Loucy (cell line): ENCODE results near the gene STX8.
"Not testable (repeated sequence)": the region's sequence is repeated elsewhere in the genome, so short reads cannot be mapped to it uniquely, and the experiment has no call there.

Source experiments
- H2AFZ ChIP-seq: fragments of 200-600 bp; sonication (generic); 2 replicates; pipeline ENCODE4 v1.6.0; 2016; ENCODE audit warnings: antibody characterized with exemption, mild to moderate bottlenecking, low read length, moderate library complexity
- H3F3A ChIP-seq: fragments of 200-600 bp; 2 replicates; pipeline ENCODE4 v1.6.0; 2016; ENCODE audit warnings: antibody characterized with exemption, low read depth, mild to moderate bottlenecking
- H3K27me3 ChIP-seq: fragments of 200-600 bp; sonication (generic); 2 replicates; pipeline ENCODE4 v1.6.1; 2014; ENCODE audit warnings: low read length, mild to moderate bottlenecking; ENCODE audit not compliant: insufficient read depth, poor library complexity, severe bottlenecking
- H3K36me3 ChIP-seq: fragments of 200-600 bp; sonication (generic); 2 replicates; pipeline ENCODE4 v1.6.1; 2016; ENCODE audit warnings: low read length; ENCODE audit not compliant: insufficient read depth
- H3K4me1 ChIP-seq: fragments of 200-600 bp; sonication (generic); 2 replicates; pipeline ENCODE4 v1.5.1; 2014; ENCODE audit warnings: low read length, mild to moderate bottlenecking; ENCODE audit not compliant: insufficient read depth, poor library complexity, severe bottlenecking
- H3K4me2 ChIP-seq: fragments of 200-600 bp; sonication (generic); 2 replicates; pipeline ENCODE4 v1.6.0; 2014; ENCODE audit warnings: antibody characterized with exemption, low read length, low read depth, mild to moderate bottlenecking; ENCODE audit not compliant: poor library complexity, severe bottlenecking
- H3K4me3 ChIP-seq: fragments of 200-600 bp; sonication (generic); 2 replicates; pipeline ENCODE4 v1.5.1; 2014; ENCODE audit warnings: low read length, mild to moderate bottlenecking, mixed read lengths; ENCODE audit not compliant: poor library complexity, severe bottlenecking
- H3K79me2 ChIP-seq: fragments of 200-600 bp; sonication (generic); 2 replicates; pipeline ENCODE4 v1.6.1; 2014; ENCODE audit warnings: low read length; ENCODE audit not compliant: insufficient read depth
- H3K9ac ChIP-seq: fragments of 200-600 bp; sonication (generic); 2 replicates; pipeline ENCODE4 v1.6.0; 2014; ENCODE audit warnings: mild to moderate bottlenecking, low read depth, low read length, moderate library complexity; ENCODE audit not compliant: poor library complexity, severe bottlenecking
- H3K9me2 ChIP-seq: fragments of 200-600 bp; sonication (generic); replicated peaks from 2 replicates; pipeline ENCODE4 v1.6.1; 2016; ENCODE audit warnings: low read depth, low read length, mixed read lengths
- H3K9me3 ChIP-seq: fragments of 200-600 bp; sonication (generic); 2 replicates; pipeline ENCODE4 v1.6.1; 2014; ENCODE audit warnings: mild to moderate bottlenecking, antibody characterized with exemption, low read length, low read depth; ENCODE audit not compliant: insufficient read depth
- H4K20me1 ChIP-seq: fragments of 200-600 bp; sonication (generic); 2 replicates; pipeline ENCODE4 v1.6.0; 2014; ENCODE audit warnings: antibody characterized with exemption, low read length, mild to moderate bottlenecking; ENCODE audit not compliant: insufficient read depth, poor library complexity, severe bottlenecking
- EZH2phosphoT487 ChIP-seq: fragments of 200-600 bp; IDR thresholded peaks from 2 replicates; pipeline ENCODE4 v1.6.1; 2018; ENCODE audit warnings: antibody characterized with exemption, mild to moderate bottlenecking, moderate library complexity, borderline replicate concordance
- TF ChIP-seq, protein P1 (sequence below): fragments of 200-600 bp; sonication (generic); conservative IDR thresholded peaks from 2 replicates; pipeline ENCODE4 v1.5.1; 2014; ENCODE audit warnings: mild to moderate bottlenecking, antibody characterized with exemption, low read length

Gene STX8

DNA sequence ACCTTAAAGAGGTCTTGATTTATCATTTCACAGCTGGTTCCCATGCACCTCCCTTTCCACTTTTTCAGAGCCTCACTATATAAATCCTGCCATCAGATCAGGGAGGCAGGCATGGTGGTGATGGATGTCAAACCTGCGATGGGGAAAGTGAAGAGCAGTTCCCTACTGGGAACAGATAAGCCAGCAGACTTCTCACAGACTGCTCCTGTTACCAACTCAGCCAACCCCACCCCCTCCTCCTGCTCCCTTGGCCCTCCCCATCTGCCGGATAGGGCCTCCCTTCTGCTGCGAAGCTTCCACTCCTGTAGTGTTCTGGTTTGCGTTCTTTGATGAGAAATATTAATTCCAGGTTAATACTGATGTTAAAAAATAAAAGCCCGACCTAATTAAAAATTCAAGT, 232.1 kb downstream of the STX8 start:
- Histone ChIP-seq H3K9me2 (no peaks in the 10 kb centered on the region), H3K79me2 (no peaks in the 10 kb centered on the region), H3K27me3 (no peaks in the 10 kb centered on the region), H3K9ac (no peak overlapping the region), H4K20me1 (no peaks in the 10 kb centered on the region), H2AFZ (no peak overlapping the region), H3K36me3 (no peaks in the 10 kb centered on the region), H3K4me2 (no peak overlapping the region), H3K4me1 (peaks cover 10% of the 10 kb centered on the region), H3K9me3 (no peaks in the 10 kb centered on the region), H3F3A (no peaks in the 10 kb centered on the region), H3K4me3 (no peak overlapping the region)
- TF ChIP-seq, protein P1, sequence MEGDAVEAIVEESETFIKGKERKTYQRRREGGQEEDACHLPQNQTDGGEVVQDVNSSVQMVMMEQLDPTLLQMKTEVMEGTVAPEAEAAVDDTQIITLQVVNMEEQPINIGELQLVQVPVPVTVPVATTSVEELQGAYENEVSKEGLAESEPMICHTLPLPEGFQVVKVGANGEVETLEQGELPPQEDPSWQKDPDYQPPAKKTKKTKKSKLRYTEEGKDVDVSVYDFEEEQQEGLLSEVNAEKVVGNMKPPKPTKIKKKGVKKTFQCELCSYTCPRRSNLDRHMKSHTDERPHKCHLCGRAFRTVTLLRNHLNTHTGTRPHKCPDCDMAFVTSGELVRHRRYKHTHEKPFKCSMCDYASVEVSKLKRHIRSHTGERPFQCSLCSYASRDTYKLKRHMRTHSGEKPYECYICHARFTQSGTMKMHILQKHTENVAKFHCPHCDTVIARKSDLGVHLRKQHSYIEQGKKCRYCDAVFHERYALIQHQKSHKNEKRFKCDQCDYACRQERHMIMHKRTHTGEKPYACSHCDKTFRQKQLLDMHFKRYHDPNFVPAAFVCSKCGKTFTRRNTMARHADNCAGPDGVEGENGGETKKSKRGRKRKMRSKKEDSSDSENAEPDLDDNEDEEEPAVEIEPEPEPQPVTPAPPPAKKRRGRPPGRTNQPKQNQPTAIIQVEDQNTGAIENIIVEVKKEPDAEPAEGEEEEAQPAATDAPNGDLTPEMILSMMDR, result no peak

GRCh38 chr17:9342225-9342624, 233.4 kb downstream of the STX8 start:
- Histone ChIP-seq H2AFZ (no peak overlapping the region), H3K27me3 (no peaks in the 10 kb centered on the region), H3K79me2 (no peaks in the 10 kb centered on the region), H3K9me2 (no peaks in the 10 kb centered on the region), H3K4me2 (no peak overlapping the region), H3K9ac (no peak overlapping the region), H3K4me3 (no peak overlapping the region), H3F3A (no peaks in the 10 kb centered on the region), H3K36me3 (no peaks in the 10 kb centered on the region), H3K4me1 (peaks cover 10% of the 10 kb centered on the region), H3K9me3 (no peaks in the 10 kb centered on the region), H4K20me1 (no peaks in the 10 kb centered on the region)
- TF ChIP-seq EZH2phosphoT487, result no peak
- TF ChIP-seq, protein P1, result no peak

DNA sequence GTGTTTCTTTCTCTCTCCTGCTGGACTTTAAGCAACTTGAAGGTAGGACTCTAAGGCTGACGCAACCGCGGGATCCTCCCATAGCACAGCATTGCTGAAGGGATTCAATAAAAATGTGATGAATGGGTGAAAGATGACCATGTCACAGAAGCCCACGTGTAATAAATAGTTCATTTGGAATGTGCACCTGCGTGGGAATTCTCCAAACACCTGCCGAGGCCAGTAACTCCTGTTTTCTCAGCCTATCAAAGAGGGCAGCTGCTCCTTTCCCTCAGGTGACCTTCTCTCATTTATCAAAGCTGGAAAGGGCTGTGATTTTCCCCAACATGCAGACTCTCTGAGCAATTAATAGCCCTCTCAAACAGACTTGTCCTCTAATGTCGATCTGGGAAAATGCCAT, 235.7 kb downstream of the STX8 start:
- no peaks in the 10 kb centered on the region for H3K36me3 ChIP-seq
- no peak overlapping the region for H2AFZ ChIP-seq
- H3K9me2 ChIP-seq, result no peaks in the 10 kb centered on the region
- H4K20me1 ChIP-seq, result no peaks in the 10 kb centered on the region
- no peaks in the 10 kb centered on the region for H3K27me3 ChIP-seq
- H3K4me3 ChIP-seq, result no peak overlapping the region
- no peaks in the 10 kb centered on the region for H3K4me1 ChIP-seq
- no peak for TF ChIP-seq EZH2phosphoT487
- TF ChIP-seq, protein P1, result no peak
- no peaks in the 10 kb centered on the region for H3K9me3 ChIP-seq
- H3K9ac ChIP-seq, result no peak overlapping the region
- no peaks in the 10 kb centered on the region for H3F3A ChIP-seq
- no peak overlapping the region for H3K4me2 ChIP-seq
- no peaks in the 10 kb centered on the region for H3K79me2 ChIP-seq

DNA sequence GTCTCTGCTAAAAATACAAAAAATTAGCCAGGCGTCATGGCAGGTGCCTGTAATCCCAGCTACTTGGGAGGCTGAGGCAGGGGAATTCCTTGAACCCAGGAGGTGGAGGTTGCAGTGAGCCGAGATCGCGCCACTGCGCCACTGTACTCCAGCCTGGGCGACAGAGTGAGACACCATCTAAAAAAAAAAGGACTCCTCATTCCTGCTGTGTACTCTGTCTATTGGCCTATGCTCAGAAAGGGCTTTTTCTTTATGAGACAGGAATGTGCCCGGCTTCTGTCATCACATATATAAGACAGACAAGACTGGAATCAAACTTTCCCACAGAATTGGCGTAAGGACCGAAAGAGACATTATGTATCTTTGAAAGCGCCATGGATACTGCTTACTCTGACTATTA, 236.1 kb downstream of the STX8 start:
- not testable (repeated sequence) for H3K4me1 ChIP-seq, H3K4me2 ChIP-seq, H3K9me2 ChIP-seq, H3K9me3 ChIP-seq, H3K79me2 ChIP-seq, H2AFZ ChIP-seq, H3K9ac ChIP-seq, H3F3A ChIP-seq, H4K20me1 ChIP-seq, H3K27me3 ChIP-seq, H3K4me3 ChIP-seq, H3K36me3 ChIP-seq
